ENCODE results near the gene PRPH2. TPM values are rescaled to one million over a fixed set of nuclear protein-coding genes. Genes with fewer than 3 reads are reported as not detected.
A peak's percentile ranks its signal among the peaks of the same experiment; 100 is the strongest.

The PRPH2 gene
- total and polyA plus RNA-seq, 2 of the 13 experiments (the other 11 are each of a cell fraction or from before 2014, with no cell fraction given): 0.03 to 0.04 TPM

GRCh38 chr6:42746463-42747391 lies 24.3 kb upstream of the PRPH2 start (continued):
- no peak for TF ChIP-seq ZBTB46 (CRISPR knock-in tag; IDR thresholded peaks at IDR 0.05; ENCODE audit: borderline replicate concordance)
- no peak for TF ChIP-seq RAD51 (IDR thresholded peaks at IDR 0.05; ENCODE audit: borderline replicate concordance)
- TF ChIP-seq EZH2 (conservative IDR thresholded peaks at IDR 0.05; ENCODE audit: low read depth, low read length): no peak
- TF ChIP-seq IKZF1 (IDR thresholded peaks at IDR 0.05): no peak
- TF ChIP-seq CERS6 (CRISPR knock-in tag; IDR thresholded peaks at IDR 0.05): no peak
- TF ChIP-seq ZNF556 (CRISPR knock-in tag; IDR thresholded peaks at IDR 0.05; ENCODE audit: borderline replicate concordance): peak; percentile 94
- TF ChIP-seq DNMT3B (CRISPR knock-in tag; conservative IDR thresholded peaks at IDR 0.05): peak; percentile 60; the same call in 1 of the 2 replicates
- peak; percentile 95 for TF ChIP-seq ZNF343 (CRISPR knock-in tag; IDR thresholded peaks at IDR 0.05)
- TF ChIP-seq ZNF710 (CRISPR knock-in tag; IDR thresholded peaks at IDR 0.05; ENCODE audit: borderline replicate concordance): peak; percentile 41
- TF ChIP-seq ADNP (CRISPR knock-in tag; IDR thresholded peaks at IDR 0.05): no peak
- TF ChIP-seq FOSL2 (CRISPR knock-in tag; IDR thresholded peaks at IDR 0.05): peak; percentile 61
- no peak for TF ChIP-seq ZNF562 (CRISPR knock-in tag; IDR thresholded peaks at IDR 0.05; ENCODE audit: borderline replicate concordance)
- TF ChIP-seq ZNF772 (CRISPR knock-in tag; IDR thresholded peaks at IDR 0.05): peak; percentile 82; the same call in 1 of the 2 replicates
- TF ChIP-seq, protein P1, sequence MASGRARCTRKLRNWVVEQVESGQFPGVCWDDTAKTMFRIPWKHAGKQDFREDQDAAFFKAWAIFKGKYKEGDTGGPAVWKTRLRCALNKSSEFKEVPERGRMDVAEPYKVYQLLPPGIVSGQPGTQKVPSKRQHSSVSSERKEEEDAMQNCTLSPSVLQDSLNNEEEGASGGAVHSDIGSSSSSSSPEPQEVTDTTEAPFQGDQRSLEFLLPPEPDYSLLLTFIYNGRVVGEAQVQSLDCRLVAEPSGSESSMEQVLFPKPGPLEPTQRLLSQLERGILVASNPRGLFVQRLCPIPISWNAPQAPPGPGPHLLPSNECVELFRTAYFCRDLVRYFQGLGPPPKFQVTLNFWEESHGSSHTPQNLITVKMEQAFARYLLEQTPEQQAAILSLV (CRISPR knock-in tag; IDR thresholded peaks at IDR 0.05; ENCODE audit: borderline replicate concordance): peak; percentile 72
- TF ChIP-seq, protein P2, sequence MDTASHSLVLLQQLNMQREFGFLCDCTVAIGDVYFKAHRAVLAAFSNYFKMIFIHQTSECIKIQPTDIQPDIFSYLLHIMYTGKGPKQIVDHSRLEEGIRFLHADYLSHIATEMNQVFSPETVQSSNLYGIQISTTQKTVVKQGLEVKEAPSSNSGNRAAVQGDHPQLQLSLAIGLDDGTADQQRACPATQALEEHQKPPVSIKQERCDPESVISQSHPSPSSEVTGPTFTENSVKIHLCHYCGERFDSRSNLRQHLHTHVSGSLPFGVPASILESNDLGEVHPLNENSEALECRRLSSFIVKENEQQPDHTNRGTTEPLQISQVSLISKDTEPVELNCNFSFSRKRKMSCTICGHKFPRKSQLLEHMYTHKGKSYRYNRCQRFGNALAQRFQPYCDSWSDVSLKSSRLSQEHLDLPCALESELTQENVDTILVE (CRISPR knock-in tag; IDR thresholded peaks at IDR 0.05): peak; percentile 94
- TF ChIP-seq, protein P3, sequence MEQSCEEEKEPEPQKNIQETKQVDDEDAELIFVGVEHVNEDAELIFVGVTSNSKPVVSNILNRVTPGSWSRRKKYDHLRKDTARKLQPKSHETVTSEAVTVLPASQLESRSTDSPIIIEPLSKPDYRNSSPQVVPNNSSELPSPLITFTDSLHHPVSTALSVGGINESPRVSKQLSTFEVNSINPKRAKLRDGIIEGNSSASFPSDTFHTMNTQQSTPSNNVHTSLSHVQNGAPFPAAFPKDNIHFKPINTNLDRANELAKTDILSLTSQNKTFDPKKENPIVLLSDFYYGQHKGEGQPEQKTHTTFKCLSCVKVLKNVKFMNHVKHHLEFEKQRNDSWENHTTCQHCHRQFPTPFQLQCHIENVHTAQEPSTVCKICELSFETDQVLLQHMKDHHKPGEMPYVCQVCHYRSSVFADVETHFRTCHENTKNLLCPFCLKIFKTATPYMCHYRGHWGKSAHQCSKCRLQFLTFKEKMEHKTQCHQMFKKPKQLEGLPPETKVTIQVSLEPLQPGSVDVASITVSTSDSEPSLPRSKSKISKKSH (CRISPR knock-in tag; IDR thresholded peaks at IDR 0.05; ENCODE audit: borderline replicate concordance): no peak; the same call in 1 of the 2 replicates
- TF ChIP-seq FOXC1 (CRISPR knock-in tag; IDR thresholded peaks at IDR 0.05; ENCODE audit: borderline replicate concordance): peak; percentile 73; the same call in 1 of the 2 replicates
- no peak for TF ChIP-seq HNF4G (IDR thresholded peaks at IDR 0.05; ENCODE audit: borderline replicate concordance, low read depth, low read length)
- no peak for TF ChIP-seq HNF4G (CRISPR knock-in tag; IDR thresholded peaks at IDR 0.05; ENCODE audit: borderline replicate concordance, low read depth)
- peak; percentile 28; the same call in 1 of the 2 replicates for TF ChIP-seq ZNF552 (CRISPR knock-in tag; IDR thresholded peaks at IDR 0.05; ENCODE audit: borderline replicate concordance)
